ENCODE data around the gene CALHM2.
"Not testable (repeated sequence)": the region's sequence is repeated elsewhere in the genome, so short reads cannot be mapped to it uniquely, and the experiment has no call there.

Gene CALHM2

GRCh38 chr10:103431902-103432301 is 20.3 kb downstream of the CALHM2 start:
- no peak for DNase-seq (ENCODE audit: extremely low read depth, low read depth)
- TF ChIP-seq CTCF (IDR thresholded peaks at IDR 0.05; ENCODE audit: low read depth, low read length): no peak

GRCh38 chr10:103429647-103430046 is 22.5 kb downstream of the CALHM2 start:
- no peak for TF ChIP-seq CTCF (IDR thresholded peaks at IDR 0.05; ENCODE audit: low read depth, low read length)

GRCh38 chr10:103428989-103429643 is 23.1 kb downstream of the CALHM2 start:
- TF ChIP-seq CTCF (IDR thresholded peaks at IDR 0.05; ENCODE audit: low read depth, low read length): no peak
- no peak for DNase-seq (ENCODE audit: extremely low read depth, low read depth)

More at GRCh38 chr10:103429647-103430046, 22.5 kb downstream of the CALHM2 start:
- no peak for DNase-seq (ENCODE audit: extremely low read depth, low read depth)

GRCh38 chr10:103427866-103428265 is 24.3 kb downstream of the CALHM2 start:
- TF ChIP-seq CTCF (IDR thresholded peaks at IDR 0.05; ENCODE audit: low read depth, low read length): no peak
- DNase-seq (ENCODE audit: extremely low read depth, low read depth): no peak

- DNase-seq (ENCODE audit: extremely low read depth, low read depth): no peak
- no peak for TF ChIP-seq CTCF (IDR thresholded peaks at IDR 0.05; ENCODE audit: low read depth, low read length)
Observed at GRCh38 chr10:103423748-103424147, 28.4 kb downstream of the CALHM2 start.

- no peak for DNase-seq (ENCODE audit: extremely low read depth, low read depth)
- TF ChIP-seq CTCF (IDR thresholded peaks at IDR 0.05; ENCODE audit: low read depth, low read length): no peak
Observed at GRCh38 chr10:103419101-103419500, 33.1 kb downstream of the CALHM2 start.

GRCh38 chr10:103417601-103418000 is 34.6 kb downstream of the CALHM2 start:
- DNase-seq (ENCODE audit: extremely low read depth, low read depth): no peak
- TF ChIP-seq CTCF (IDR thresholded peaks at IDR 0.05; ENCODE audit: low read depth, low read length): no peak

GRCh38 chr10:103417148-103417469 is 35.1 kb downstream of the CALHM2 start:
- not testable (repeated sequence) for DNase-seq (ENCODE audit: extremely low read depth, low read depth)

Data from AG09319 (cell line).